ENCODE measurements around the gene TPP1. TPM values are rescaled to one million over a fixed set of nuclear protein-coding genes. Genes with fewer than 3 reads are reported as not detected.

Gene TPP1
- total RNA-seq (100 to 1,000 TPM; 124 to 150 TPM), polyA plus RNA-seq (100 to 1,000 TPM in 1 of 2 donors, 10 to 100 TPM in 1; 57.6 to 169 TPM)
- long read RNA-seq, donor 1, transcript TPP1-201 (13 exons, 3,560 nt): major isoform, 5 of 14 reads
- long read RNA-seq, donor 1, partial matches to known transcripts: 0 of 14 reads
- long read RNA-seq, donor 1, other reads (novel, unspliced or antisense): 0 of 14 reads
- long read RNA-seq, donor 2, transcript TPP1-201 (13 exons, 3,560 nt): major isoform, 5 of 7 reads
- long read RNA-seq, donor 2, partial matches to known transcripts: 0 of 7 reads
- long read RNA-seq, donor 2, other reads (novel, unspliced or antisense): 0 of 7 reads
- long read RNA-seq, donor 3, transcript TPP1-201 (13 exons, 3,560 nt): major isoform, 5 of 12 reads
- long read RNA-seq, donor 3, partial matches to known transcripts: 0 of 12 reads
- long read RNA-seq, donor 3, other reads (novel, unspliced or antisense): 0 of 12 reads
- long read RNA-seq, donor 4, partial matches to known transcripts: 0 of 6 reads
- long read RNA-seq, donor 4, other reads (novel, unspliced or antisense): 0 of 6 reads
- long read RNA-seq, donor 5, transcript TPP1-201 (13 exons, 3,560 nt): major isoform, 8 of 12 reads
- long read RNA-seq, donor 5, partial matches to known transcripts: 0 of 12 reads
- long read RNA-seq, donor 5, other reads (novel, unspliced or antisense): 0 of 12 reads

- Histone ChIP-seq H3K36me3 (ENCODE audit: control insufficient read depth in 4 of 4, insufficient read depth in 4 of 4, low read length in 4 of 4) (peaks cover 0 to 30% (median 14%) of the 10 kb centered on the region in 4 donors), H3K27ac (ENCODE audit: low read depth in 1 of 2, low read length in 1 of 2) (peak within 1 kb of the TSS; percentile 43 to 93), H3K9me3 (ENCODE audit: control insufficient read depth in 4 of 4, insufficient read depth in 3 of 4, low read length in 3 of 4) (no peaks in the 10 kb centered on the region), H3K4me1 (ENCODE audit: control insufficient read depth in 5 of 5, insufficient read depth in 5 of 5, low read length in 5 of 5) (peaks cover 0 to 23% (median 11%) of the 10 kb centered on the region in 5 donors), H3K27me3 (ENCODE audit: control insufficient read depth in 3 of 3, insufficient read depth in 3 of 3, low read length in 2 of 3) (no peaks in the 10 kb centered on the region), H3K4me3 (peak within 1 kb of the TSS; percentile 78), H3K9ac (ENCODE audit: insufficient read depth in 1 of 2, low read length in 2 of 2) (peak within 1 kb of the TSS; percentile 63 to 84)
- DNase-seq (peak; percentile 94 to 97 (median 97)), ATAC-seq (ENCODE audit: insufficient read depth, low FRiP score) (peak; percentile 95)
- WGBS, 2 donors: 0 to 1% methylated on average over 16 of the region's 16 CpGs
- TF ChIP-seq, protein P1, sequence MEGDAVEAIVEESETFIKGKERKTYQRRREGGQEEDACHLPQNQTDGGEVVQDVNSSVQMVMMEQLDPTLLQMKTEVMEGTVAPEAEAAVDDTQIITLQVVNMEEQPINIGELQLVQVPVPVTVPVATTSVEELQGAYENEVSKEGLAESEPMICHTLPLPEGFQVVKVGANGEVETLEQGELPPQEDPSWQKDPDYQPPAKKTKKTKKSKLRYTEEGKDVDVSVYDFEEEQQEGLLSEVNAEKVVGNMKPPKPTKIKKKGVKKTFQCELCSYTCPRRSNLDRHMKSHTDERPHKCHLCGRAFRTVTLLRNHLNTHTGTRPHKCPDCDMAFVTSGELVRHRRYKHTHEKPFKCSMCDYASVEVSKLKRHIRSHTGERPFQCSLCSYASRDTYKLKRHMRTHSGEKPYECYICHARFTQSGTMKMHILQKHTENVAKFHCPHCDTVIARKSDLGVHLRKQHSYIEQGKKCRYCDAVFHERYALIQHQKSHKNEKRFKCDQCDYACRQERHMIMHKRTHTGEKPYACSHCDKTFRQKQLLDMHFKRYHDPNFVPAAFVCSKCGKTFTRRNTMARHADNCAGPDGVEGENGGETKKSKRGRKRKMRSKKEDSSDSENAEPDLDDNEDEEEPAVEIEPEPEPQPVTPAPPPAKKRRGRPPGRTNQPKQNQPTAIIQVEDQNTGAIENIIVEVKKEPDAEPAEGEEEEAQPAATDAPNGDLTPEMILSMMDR (IDR thresholded peaks at IDR 0.05; ENCODE audit: control extremely low read depth, extremely low read depth): no peak
These were observed at the start of gene TPP1 for GRCh38 chr11:6619004-6619745. Gene TPP1, minus strand, starts transcription at chr11:6619422. Its CDS starts 22 bp downstream, at chr11:6619400.

DNA sequence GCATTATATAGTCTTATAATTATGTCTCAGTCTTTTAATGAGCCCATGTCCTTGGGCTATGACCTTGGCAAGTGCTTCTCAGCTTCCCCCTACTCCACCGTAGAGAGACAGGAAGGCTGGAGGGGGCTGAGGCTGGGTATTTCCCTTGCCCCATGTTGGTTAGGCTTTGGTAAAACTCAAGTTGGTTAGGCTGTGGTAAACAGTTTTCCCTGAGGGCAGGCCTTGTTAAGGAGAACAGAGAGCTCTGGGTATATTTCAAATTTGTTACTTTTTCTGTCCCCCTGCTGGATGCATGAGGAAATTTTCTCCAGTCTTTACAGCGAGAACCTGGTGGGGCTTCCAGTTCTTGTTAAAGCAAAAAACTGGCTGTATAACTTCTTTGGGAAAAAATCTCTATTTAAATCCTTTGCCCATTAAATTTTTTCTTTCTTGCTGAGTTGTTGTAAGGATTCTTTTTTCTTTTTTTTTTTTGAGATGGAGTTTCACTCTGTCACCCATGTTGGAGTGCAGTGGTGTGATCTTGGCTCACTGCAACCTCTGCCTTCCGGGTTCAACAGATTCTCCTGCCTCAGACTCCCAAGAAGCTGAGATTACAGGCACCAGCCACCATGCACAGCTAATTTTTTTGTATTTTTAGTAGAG lies 48.6 kb upstream of the TPP1 start:
- Histone ChIP-seq H3K9me3 (ENCODE audit: control insufficient read depth in 4 of 4, insufficient read depth in 3 of 4, low read length in 3 of 4) (no peaks in the 10 kb centered on the region), H3K4me1 (ENCODE audit: control insufficient read depth in 5 of 5, insufficient read depth in 5 of 5, low read length in 5 of 5) (no peaks in the 10 kb centered on the region), H3K27ac (ENCODE audit: low read depth in 1 of 2, low read length in 1 of 2) (no peak overlapping the region), H3K9ac (ENCODE audit: insufficient read depth in 1 of 2, low read length in 2 of 2) (no peak overlapping the region), H3K4me3 (no peak overlapping the region), H3K27me3 (ENCODE audit: control insufficient read depth in 3 of 3, insufficient read depth in 3 of 3, low read length in 2 of 3) (no peaks in the 10 kb centered on the region), H3K36me3 (ENCODE audit: control insufficient read depth in 4 of 4, insufficient read depth in 4 of 4, low read length in 4 of 4) (no peaks in the 10 kb centered on the region)
- ATAC-seq (ENCODE audit: insufficient read depth, low FRiP score) (no peak), DNase-seq (peak in 2 of 3 donors; percentile 29 to 45)
- TF ChIP-seq, protein P1 (IDR thresholded peaks at IDR 0.05; ENCODE audit: control extremely low read depth, extremely low read depth): peak; percentile 13
- WGBS, 2 donors: 62 to 65% methylated on average over 3 of the region's 3 CpGs

DNA sequence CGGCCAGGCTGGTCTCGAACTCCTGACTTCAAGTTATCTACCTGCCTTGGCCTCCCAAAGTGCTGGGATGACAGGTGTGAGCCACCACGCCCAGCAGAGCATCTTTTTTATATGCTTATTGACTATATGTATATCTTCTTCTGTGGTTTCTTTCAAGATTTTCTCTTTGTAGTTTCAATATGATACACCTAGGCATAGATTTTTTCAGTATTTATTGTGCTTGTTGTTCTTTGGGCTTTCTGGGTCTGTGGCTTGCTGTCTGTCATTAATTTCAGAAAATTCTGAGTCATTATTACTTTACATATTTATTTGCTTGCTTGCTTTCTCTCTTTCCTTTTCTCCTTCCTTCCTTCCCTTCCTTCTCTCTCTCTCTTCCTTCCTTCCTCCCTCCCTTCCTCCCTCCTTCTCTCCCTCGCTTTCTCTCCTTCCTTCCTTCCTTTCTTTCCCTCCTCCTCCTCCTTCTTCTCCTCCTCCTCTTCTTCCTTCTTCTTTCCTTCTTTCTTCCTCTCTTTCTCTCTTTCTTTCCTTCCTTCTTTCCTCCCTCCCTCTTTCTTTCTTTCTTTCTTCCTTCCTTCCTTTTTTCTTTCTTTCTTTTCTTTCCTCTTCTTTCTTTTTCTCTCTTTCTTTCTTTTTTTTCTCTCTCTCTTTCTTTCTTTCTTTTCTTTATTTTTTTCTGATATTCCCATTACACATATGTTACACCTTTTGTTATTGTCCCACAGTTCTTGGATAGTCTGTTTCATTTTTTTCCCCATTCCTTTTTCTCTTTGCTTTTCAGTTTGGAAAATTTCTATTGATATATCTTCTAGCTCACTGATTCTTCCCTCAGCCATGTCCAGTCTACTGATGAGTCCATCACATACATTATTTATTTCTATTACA lies 47.3 kb upstream of the TPP1 start:
- Histone ChIP-seq H3K9ac (ENCODE audit: insufficient read depth in 1 of 2, low read length in 2 of 2) (no peak overlapping the region), H3K27ac (ENCODE audit: low read depth in 1 of 2, low read length in 1 of 2) (no peak overlapping the region), H3K4me1 (ENCODE audit: control insufficient read depth in 5 of 5, insufficient read depth in 5 of 5, low read length in 5 of 5) (no peaks in the 10 kb centered on the region), H3K9me3 (ENCODE audit: control insufficient read depth in 4 of 4, insufficient read depth in 3 of 4, low read length in 3 of 4) (no peaks in the 10 kb centered on the region), H3K4me3 (no peak overlapping the region), H3K27me3 (ENCODE audit: control insufficient read depth in 3 of 3, insufficient read depth in 3 of 3, low read length in 2 of 3) (no peaks in the 10 kb centered on the region), H3K36me3 (ENCODE audit: control insufficient read depth in 4 of 4, insufficient read depth in 4 of 4, low read length in 4 of 4) (no peaks in the 10 kb centered on the region)
- WGBS, 2 donors: 87 to 91% methylated on average over 4 of the region's 4 CpGs
- no peak for ATAC-seq (ENCODE audit: insufficient read depth, low FRiP score)
- no peak for DNase-seq
- TF ChIP-seq, protein P1 (IDR thresholded peaks at IDR 0.05; ENCODE audit: control extremely low read depth, extremely low read depth): no peak

All from lung (tissue), 16 donors.